Measurements from ENCODE around the gene PALM3. TPM values are rescaled to one million over a fixed set of nuclear protein-coding genes. Genes with fewer than 3 reads are reported as not detected.
"Not testable (repeated sequence)": the region's sequence is repeated elsewhere in the genome, so short reads cannot be mapped to it uniquely, and the experiment has no call there.

PALM3 gene
- total RNA-seq, 1 donor from 2014 or later, result 0.65 TPM

DNA sequence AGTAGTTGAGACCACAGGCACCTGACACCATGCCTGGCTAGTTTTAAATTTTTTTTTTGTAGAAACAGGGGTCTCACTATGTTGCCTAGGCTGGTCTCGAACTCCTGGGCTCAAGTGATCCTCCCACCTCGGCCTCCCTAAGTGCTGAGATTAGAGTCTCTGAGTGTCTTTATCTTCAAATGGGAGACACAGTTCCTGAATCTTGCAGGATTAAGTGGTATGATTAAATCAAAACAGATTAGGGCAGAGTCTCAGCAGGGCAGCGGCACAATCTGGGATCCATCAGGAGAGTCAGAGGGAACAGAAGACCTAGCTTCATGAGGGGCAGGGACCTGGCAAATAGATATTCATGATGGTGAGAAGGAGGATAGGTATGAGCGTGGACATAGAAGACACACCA, 33.0 kb downstream of the PALM3 start:
- peak overlapping the region; percentile 29 for H3K4me3 Mint-ChIP-seq
- H3K36me3 Mint-ChIP-seq (ENCODE audit: low read depth), result peaks cover 6% of the 10 kb centered on the region
- no peak for DNase-seq (ENCODE audit: low spot score)
- peaks cover 10% of the 10 kb centered on the region for H3K4me1 Mint-ChIP-seq (ENCODE audit: low read depth)
- no peaks in the 10 kb centered on the region for H3K9me3 Mint-ChIP-seq
- peak overlapping the region; percentile 64 for H3K27ac Mint-ChIP-seq
- intact Hi-C loops (cut with micrococcal nuclease), result no loop called here
- H3K27me3 Mint-ChIP-seq (ENCODE audit: insufficient read depth), result peaks cover 3% of the 10 kb centered on the region

DNA sequence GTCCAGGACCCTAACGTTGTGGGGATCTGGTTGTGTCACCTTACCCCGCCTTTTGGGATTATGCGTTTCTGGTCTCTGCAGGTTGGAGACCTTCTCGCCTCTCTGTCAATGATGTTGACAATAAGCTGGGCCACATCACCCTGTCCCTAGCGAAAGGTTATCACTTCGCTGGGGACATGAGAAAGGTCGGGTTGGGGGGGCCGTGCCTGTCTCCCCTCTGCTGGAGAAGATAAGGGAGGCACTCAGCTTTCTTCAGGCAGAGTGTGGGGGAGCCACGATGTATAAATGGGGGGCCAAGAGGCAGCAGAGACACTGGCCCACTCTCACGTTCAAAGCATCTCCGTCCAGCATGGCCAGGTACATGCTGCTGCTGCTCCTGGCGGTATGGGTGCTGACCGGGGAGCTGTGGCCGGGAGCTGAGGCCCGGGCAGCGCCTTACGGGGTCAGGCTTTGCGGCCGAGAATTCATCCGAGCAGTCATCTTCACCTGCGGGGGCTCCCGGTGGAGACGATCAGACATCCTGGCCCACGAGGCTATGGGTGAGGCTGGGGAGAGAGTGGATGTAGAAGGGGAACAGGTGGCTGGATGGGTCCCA, 33.9 kb downstream of the PALM3 start, which contains the start of gene RLN3:
Gene RLN3 (plus strand): TSS at position 293 of the 595 bp plus-strand sequence. CDS start 57 bp downstream, at position 350.
- H3K36me3 Mint-ChIP-seq (ENCODE audit: low read depth), result peaks cover 5% of the 10 kb centered on the region
- peak within 1 kb of the TSS; percentile 29 for H3K4me3 Mint-ChIP-seq
- H3K27ac Mint-ChIP-seq, result peak within 1 kb of the TSS; percentile 64
- H3K4me1 Mint-ChIP-seq (ENCODE audit: low read depth), result peaks cover 14% of the 10 kb centered on the region
- no peaks in the 10 kb centered on the region for H3K9me3 Mint-ChIP-seq
- peaks cover 3% of the 10 kb centered on the region for H3K27me3 Mint-ChIP-seq (ENCODE audit: insufficient read depth)
- no peak for DNase-seq (ENCODE audit: low spot score)
- intact Hi-C loops (cut with micrococcal nuclease), result no loop called here

DNA sequence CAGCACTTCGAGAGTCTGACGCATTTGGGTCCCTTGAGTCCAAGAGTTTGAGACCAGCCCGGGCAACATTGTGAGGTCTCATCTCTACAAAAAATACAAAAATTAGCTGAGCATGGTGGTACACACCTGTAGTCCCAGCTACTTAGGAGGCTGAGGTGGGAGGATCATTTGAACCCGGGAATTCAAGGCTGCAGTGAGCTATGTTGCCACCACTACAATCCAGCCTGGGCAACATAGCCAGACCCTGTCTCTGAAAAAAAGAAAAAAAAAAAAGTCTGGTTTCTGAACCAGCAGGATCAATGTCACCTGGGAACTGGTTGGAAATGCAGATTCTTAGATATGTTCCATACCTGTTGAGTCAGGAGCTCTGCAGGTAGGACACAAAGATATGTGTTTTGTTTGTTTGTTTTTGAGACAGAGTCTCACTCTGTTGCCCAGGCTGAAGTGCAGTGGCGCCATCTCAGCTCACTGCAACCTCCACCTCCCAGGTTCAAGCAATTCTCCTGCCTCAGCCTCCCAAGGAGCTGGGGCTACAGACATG, 35.2 kb downstream of the PALM3 start:
- DNase-seq (ENCODE audit: low spot score); H3K27me3 Mint-ChIP-seq (ENCODE audit: insufficient read depth); H3K27ac Mint-ChIP-seq; H3K36me3 Mint-ChIP-seq (ENCODE audit: low read depth); H3K4me3 Mint-ChIP-seq; H3K9me3 Mint-ChIP-seq; intact Hi-C loops (cut with micrococcal nuclease): not testable (repeated sequence)
- H3K4me1 Mint-ChIP-seq (ENCODE audit: low read depth), result peaks cover 14% of the 10 kb centered on the region

GRCh38 chr19:14023404-14024235, 38.3 kb downstream of the PALM3 start:
- intact Hi-C loops (cut with micrococcal nuclease), result no loop called here
- H3K27me3 Mint-ChIP-seq (ENCODE audit: insufficient read depth), result peaks cover 5% of the 10 kb centered on the region
- DNase-seq (ENCODE audit: low spot score), result no peak
- H3K4me3 Mint-ChIP-seq, result no peak overlapping the region
- no peaks in the 10 kb centered on the region for H3K9me3 Mint-ChIP-seq
- no peaks in the 10 kb centered on the region for H3K36me3 Mint-ChIP-seq (ENCODE audit: low read depth)
- no peak overlapping the region for H3K27ac Mint-ChIP-seq
- peaks cover 5% of the 10 kb centered on the region for H3K4me1 Mint-ChIP-seq (ENCODE audit: low read depth)

DNA sequence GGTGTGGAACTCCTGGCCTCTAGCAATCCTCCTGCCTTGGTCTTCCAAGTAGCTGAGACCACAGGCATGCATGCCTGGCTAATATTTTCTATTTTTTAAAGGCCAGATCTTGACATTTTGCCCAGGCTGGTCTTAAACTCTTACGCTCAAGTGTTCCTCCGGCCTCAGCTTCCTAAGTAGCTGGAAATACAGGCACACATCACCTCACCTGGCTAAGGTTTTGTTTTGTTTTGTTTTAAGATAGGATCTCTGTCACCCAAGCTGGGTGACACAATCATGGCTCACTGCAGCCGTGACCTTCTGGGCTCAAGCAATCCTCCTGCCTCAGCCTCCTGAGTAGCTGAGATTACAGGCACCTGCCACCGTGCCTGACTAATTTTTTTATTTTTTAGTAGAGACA, 39.4 kb downstream of the PALM3 start:
- Mint-ChIP-seq H3K27me3 (ENCODE audit: insufficient read depth) (peaks cover 4% of the 10 kb centered on the region), H3K4me1 (ENCODE audit: low read depth) (peaks cover 5% of the 10 kb centered on the region), H3K36me3 (ENCODE audit: low read depth) (no peaks in the 10 kb centered on the region), H3K9me3 (no peaks in the 10 kb centered on the region), H3K27ac (no peak overlapping the region), H3K4me3 (no peak overlapping the region)
- intact Hi-C loops (cut with micrococcal nuclease), result no loop called here
- DNase-seq (ENCODE audit: low spot score), result no peak

GRCh38 chr19:14021474-14021873, 40.4 kb downstream of the PALM3 start:
- no peak overlapping the region for H3K4me3 Mint-ChIP-seq
- H3K4me1 Mint-ChIP-seq (ENCODE audit: low read depth), result peaks cover 5% of the 10 kb centered on the region
- H3K27me3 Mint-ChIP-seq (ENCODE audit: insufficient read depth), result peaks cover 2% of the 10 kb centered on the region
- no peak for DNase-seq (ENCODE audit: low spot score)
- H3K36me3 Mint-ChIP-seq (ENCODE audit: low read depth), result no peaks in the 10 kb centered on the region
- H3K27ac Mint-ChIP-seq, result no peak overlapping the region
- H3K9me3 Mint-ChIP-seq, result no peaks in the 10 kb centered on the region
- intact Hi-C loops (cut with micrococcal nuclease), result no loop called here

GRCh38 chr19:14019739-14020138, 42.1 kb downstream of the PALM3 start:
- H3K4me3 Mint-ChIP-seq; H3K36me3 Mint-ChIP-seq (ENCODE audit: low read depth); intact Hi-C loops (cut with micrococcal nuclease); H3K4me1 Mint-ChIP-seq (ENCODE audit: low read depth); H3K9me3 Mint-ChIP-seq; H3K27ac Mint-ChIP-seq; DNase-seq (ENCODE audit: low spot score); H3K27me3 Mint-ChIP-seq (ENCODE audit: insufficient read depth): not testable (repeated sequence)

DNA sequence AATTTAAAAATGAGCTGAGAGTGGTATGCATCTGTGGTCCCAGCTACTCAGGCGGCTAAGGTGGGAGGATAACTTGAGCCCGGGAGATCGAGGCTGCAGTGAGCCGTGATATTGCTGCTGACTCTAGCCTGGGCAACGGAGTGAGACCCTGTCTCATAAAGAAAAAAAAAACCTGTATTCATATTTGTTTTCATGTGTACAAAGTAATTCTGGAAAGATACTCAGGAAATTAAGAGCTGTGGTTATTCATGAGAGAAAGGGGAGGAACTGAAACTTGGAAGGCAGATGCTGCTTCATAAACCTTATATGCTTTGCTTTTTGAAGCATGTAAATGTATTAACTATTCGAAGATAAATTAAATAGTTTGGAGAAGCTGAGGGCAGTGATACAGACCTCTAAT, 42.8 kb downstream of the PALM3 start:
- H3K27ac Mint-ChIP-seq, result no peak overlapping the region
- H3K27me3 Mint-ChIP-seq (ENCODE audit: insufficient read depth), result peaks cover 2% of the 10 kb centered on the region
- no peak overlapping the region for H3K4me3 Mint-ChIP-seq
- no peaks in the 10 kb centered on the region for H3K36me3 Mint-ChIP-seq (ENCODE audit: low read depth)
- no peak for DNase-seq (ENCODE audit: low spot score)
- intact Hi-C loops (cut with micrococcal nuclease), result no loop called here
- H3K4me1 Mint-ChIP-seq (ENCODE audit: low read depth), result peaks cover 5% of the 10 kb centered on the region
- H3K9me3 Mint-ChIP-seq, result no peaks in the 10 kb centered on the region

GRCh38 chr19:14015524-14016035, 46.3 kb downstream of the PALM3 start:
- no peak for DNase-seq (ENCODE audit: low spot score)
- Mint-ChIP-seq H3K4me1 (ENCODE audit: low read depth) (no peaks in the 10 kb centered on the region), H3K27me3 (ENCODE audit: insufficient read depth) (peaks cover 4% of the 10 kb centered on the region), H3K9me3 (no peaks in the 10 kb centered on the region), H3K4me3 (no peak overlapping the region), H3K36me3 (ENCODE audit: low read depth) (no peaks in the 10 kb centered on the region), H3K27ac (no peak overlapping the region)
- intact Hi-C loops (cut with micrococcal nuclease), result no loop called here

DNA sequence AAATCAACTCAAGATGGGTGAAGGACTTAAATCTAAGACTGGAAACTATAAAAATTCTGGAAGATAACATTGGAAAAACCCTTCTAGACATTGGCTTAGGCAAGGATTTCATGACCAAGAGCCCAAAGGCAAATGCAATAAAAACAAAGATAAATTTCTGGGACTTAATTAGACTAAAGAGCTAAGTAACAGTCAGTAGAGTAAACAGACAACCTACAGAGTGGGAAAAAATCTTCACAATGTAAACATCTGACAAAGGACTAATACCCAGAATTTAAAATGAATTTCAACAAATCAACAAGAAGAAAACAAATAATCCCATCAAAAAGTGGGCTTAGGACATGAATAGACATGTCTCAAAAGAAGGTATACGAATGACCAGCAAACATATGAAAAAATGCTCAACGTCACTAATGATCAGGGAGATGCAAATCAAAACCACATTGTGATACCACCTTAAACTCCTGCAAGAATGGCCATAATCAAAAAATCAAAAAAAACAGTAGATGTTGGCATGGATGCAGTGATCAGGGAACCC, 49.4 kb downstream of the PALM3 start:
- no peak overlapping the region for H3K4me3 Mint-ChIP-seq
- DNase-seq (ENCODE audit: low spot score), result no peak
- H3K27ac Mint-ChIP-seq, result no peak overlapping the region
- H3K27me3 Mint-ChIP-seq (ENCODE audit: insufficient read depth), result peaks cover 2% of the 10 kb centered on the region
- intact Hi-C loops (cut with micrococcal nuclease), result no loop called here
- no peaks in the 10 kb centered on the region for H3K36me3 Mint-ChIP-seq (ENCODE audit: low read depth)
- no peaks in the 10 kb centered on the region for H3K4me1 Mint-ChIP-seq (ENCODE audit: low read depth)
- H3K9me3 Mint-ChIP-seq, result no peaks in the 10 kb centered on the region

- no peak for DNase-seq (ENCODE audit: low spot score)
- intact Hi-C loops (cut with micrococcal nuclease), result loop anchor here (1.0 to 10.0 kb wide), 10 partner anchors 21 to 852 kb away; partner anchors contain the start of genes BRME1, CC2D1A, DCAF15 and DNAJB1
- Mint-ChIP-seq H3K36me3 (ENCODE audit: low read depth) (no peaks in the 10 kb centered on the region), H3K27ac (peak overlapping the region; percentile 99), H3K4me3 (peak overlapping the region; percentile 87), H3K4me1 (ENCODE audit: low read depth) (peaks cover 33% of the 10 kb centered on the region), H3K9me3 (no peaks in the 10 kb centered on the region), H3K27me3 (ENCODE audit: insufficient read depth) (peaks cover 3% of the 10 kb centered on the region)
Measured at GRCh38 chr19:14006766-14007562, 54.9 kb downstream of the PALM3 start.

DNA sequence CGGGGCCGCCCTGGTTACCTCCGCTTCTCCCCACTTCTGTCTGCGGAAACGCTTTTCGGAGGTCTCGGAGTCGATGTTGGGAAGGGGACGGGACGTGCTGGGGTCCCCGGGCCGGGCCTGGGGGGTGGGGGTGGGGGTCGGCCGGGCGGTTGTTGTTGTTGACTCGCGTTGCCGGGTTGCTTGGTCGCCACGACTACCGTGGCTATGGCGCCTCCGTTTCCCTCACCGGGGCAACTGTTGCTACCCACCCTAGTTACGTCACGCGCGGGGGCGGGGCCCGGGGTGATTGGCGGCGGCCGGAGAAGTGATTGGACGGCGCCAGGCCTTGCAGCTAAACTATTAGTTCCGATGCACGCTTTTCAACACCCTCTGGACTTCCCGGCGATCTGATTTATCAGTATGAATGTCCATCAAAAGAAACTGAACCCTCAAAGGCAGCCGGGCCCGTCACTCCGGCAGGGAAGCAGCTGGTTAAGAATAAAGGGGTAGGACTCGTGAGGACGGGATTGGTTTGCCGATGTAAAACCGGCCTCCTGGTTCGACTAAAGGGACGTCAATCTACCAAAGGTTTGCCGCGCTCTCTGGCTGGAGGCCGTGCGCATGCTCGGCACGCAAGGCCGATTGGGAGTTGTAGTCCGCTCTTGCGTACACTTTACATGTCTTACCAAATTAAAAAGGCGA, 55.7 kb downstream of the PALM3 start, which contains the start of gene RFX1:
Gene RFX1 (minus strand): TSS at position 236 of the 681 bp plus-strand sequence. CDS start 12,477 bp downstream, outside the sequence.
- Mint-ChIP-seq H3K27ac (peak within 1 kb of the TSS; percentile 99), H3K27me3 (ENCODE audit: insufficient read depth) (peaks cover 2% of the 10 kb centered on the region), H3K9me3 (no peaks in the 10 kb centered on the region), H3K4me3 (peak within 1 kb of the TSS; percentile 87), H3K4me1 (ENCODE audit: low read depth) (peaks cover 36% of the 10 kb centered on the region), H3K36me3 (ENCODE audit: low read depth) (no peaks in the 10 kb centered on the region)
- intact Hi-C loops (cut with micrococcal nuclease), result loop anchor here (1.0 to 10.0 kb wide), 10 partner anchors 20 to 851 kb away; partner anchors contain the start of genes BRME1, CC2D1A, DCAF15 and DNAJB1
- DNase-seq (ENCODE audit: low spot score), result peak; percentile 99
